K562 (cell line): Measurements from ENCODE around the gene HOXD12. TPM values are rescaled to one million over a fixed set of nuclear protein-coding genes. Genes with fewer than 3 reads are reported as not detected.

ENCODE experiments used
- ATAC-seq: fragments of 200-7000 bp; cut with Tn5 transposase; 3 replicates; pipeline ENCODE4 v1.9.1; 2020; ENCODE audit warnings: moderate library complexity
- BruUV-seq: library from RNA; stranded (reverse); fragments of 400-500 nt; replicated peaks from 2 replicates; lab custom pipeline; 2021; lab: Mats Ljungman, UMichigan
- CTCF ChIA-PET: fragments of 300-600 bp; formaldehyde crosslinking; extraction: SDS; loops from one replicate; lab custom pipeline; 2021; ENCODE audit warnings: low intra/inter-chr PET ratio; lab: Yijun Ruan, JAX
- POLR2A ChIA-PET: fragments of 300-600, 350-650 bp; sonication (Branson Sonifier 250); formaldehyde crosslinking; extraction: SDS; loops from one replicate; lab custom pipeline; 2021; ENCODE audit warnings: antibody characterized with exemption, inconsistent platforms; lab: Yijun Ruan, JAX
- DNase-seq, 4 experiments: peaks; one replicate each; pipeline versions ENCODE4 v3.0.0 to v3.0.0-alpha.2; 2011 to 2018; ENCODE audit warnings: low spot score in 3 of 4, mixed read lengths in 3 of 4; ENCODE audit errors: extremely low read depth in 1 of 4
- FAIRE-seq: peaks from 2 replicates; lab custom pipeline; 2011; peaks lifted over from hg19 to GRCh38; lab: Jason Lieb, UNC
- H2AFZ ChIP-seq: 2 replicates; pipeline ENCODE4 v1.6.0; 2011; ENCODE audit warnings: low read depth, low read length, control low read depth, inconsistent platforms
- H3K27ac ChIP-seq: fragments of 200-600 bp; 3 replicates; pipeline ENCODE4 v1.8.0; 2011; ENCODE audit warnings: low read depth, mild to moderate bottlenecking, control low read depth, inconsistent platforms, low read length, moderate library complexity, mixed read lengths; ENCODE audit errors: extremely low read depth
- H3K27me3 ChIP-seq, 2 experiments: fragments of 300-600 bp in 1 of 2; 2 replicates in 1 of 2; 3 replicates in 1 of 2; pipeline versions ENCODE4 v1.6.0 to v1.8.0; 2011; ENCODE audit warnings: inconsistent platforms in 2 of 2, low read length in 2 of 2, mild to moderate bottlenecking in 1 of 2, mixed read lengths in 1 of 2, moderate library complexity in 1 of 2; ENCODE audit not compliant: control insufficient read depth in 2 of 2, insufficient read depth in 2 of 2
- H3K36me3 ChIP-seq: fragments of 300-600 bp; 3 replicates; pipeline ENCODE4 v1.8.0; 2011; ENCODE audit warnings: mild to moderate bottlenecking, low read length, inconsistent platforms; ENCODE audit not compliant: control insufficient read depth, insufficient read depth
- H3K4me1 ChIP-seq, 2 experiments: fragments of 200-600 bp in 1 of 2; replicated peaks in 1 of 2; 2 replicates in 1 of 2; 3 replicates in 1 of 2; pipeline versions ENCODE4 v1.5.1 to v1.8.0; 2011; ENCODE audit warnings: inconsistent platforms in 2 of 2, low read length in 2 of 2, mild to moderate bottlenecking in 1 of 2, mixed read lengths in 1 of 2, moderate library complexity in 1 of 2; ENCODE audit not compliant: control insufficient read depth in 2 of 2, insufficient read depth in 2 of 2
- H3K4me2 ChIP-seq: 2 replicates; pipeline ENCODE4 v1.6.1; 2011; ENCODE audit warnings: low read length, control low read depth, inconsistent platforms, mixed read lengths; ENCODE audit not compliant: insufficient read depth
- H3K4me3 ChIP-seq: fragments of 200-600 bp; sonication (generic), shearing (Covaris generic); 2 replicates; pipeline ENCODE4 v1.5.1; 2016; ENCODE audit warnings: control low read depth, inconsistent platforms
- H3K79me2 ChIP-seq: fragments of 200-600 bp; 3 replicates; pipeline ENCODE4 v1.8.0; 2011; ENCODE audit warnings: low read length, inconsistent platforms; ENCODE audit not compliant: control insufficient read depth, insufficient read depth
- H3K9ac ChIP-seq, 2 experiments: 2 replicates each; pipeline versions ENCODE4 v1.6.0 to v1.6.1; 2011; ENCODE audit warnings: low read depth in 2 of 2, low read length in 2 of 2, control low read depth in 1 of 2, inconsistent platforms in 1 of 2, mild to moderate bottlenecking in 1 of 2, mixed read lengths in 1 of 2; ENCODE audit not compliant: insufficient read depth in 1 of 2
- H3K9me1 ChIP-seq: one replicate; pipeline ENCODE4 v1.6.0; 2011; ENCODE audit warnings: inconsistent platforms, mild to moderate bottlenecking, low read length, moderate library complexity; ENCODE audit not compliant: control insufficient read depth, insufficient read depth
- H3K9me3 ChIP-seq: replicated peaks from 2 replicates; pipeline ENCODE4 v1.5.1; 2011; ENCODE audit warnings: low read depth, low read length, inconsistent platforms; ENCODE audit not compliant: control insufficient read depth, insufficient read depth
- H4K20me1 ChIP-seq: replicated peaks from 2 replicates; pipeline ENCODE4 v1.6.1; 2011; ENCODE audit warnings: low read length, inconsistent platforms, mixed read lengths; ENCODE audit not compliant: control insufficient read depth, insufficient read depth
- CEBPG ChIP-seq, 3 experiments: fragments of 200-800 bp in 1 of 3; sonication (Bioruptor generic) in 1 of 3; sonication (generic) in 1 of 3; formaldehyde crosslinking in 1 of 3; IDR thresholded peaks in 2 of 3; conservative IDR thresholded peaks in 1 of 3; 2 replicates each; pipeline versions ENCODE4 v1.6.1 to v1.8.0; 2016 to 2022; ENCODE audit warnings: missing compliant biosample characterization in 2 of 3, missing genetic modification characterization in 2 of 3, mild to moderate bottlenecking in 1 of 3, missing genetic modification reagents in 1 of 3
- CREB1 ChIP-seq, 2 experiments: sonication (generic) in 1 of 2; formaldehyde crosslinking in 1 of 2; IDR thresholded peaks; 2 replicates each; pipeline versions ENCODE4 v1.6.1 to v1.8.0; 2012 to 2022; ENCODE audit warnings: inconsistent platforms in 1 of 2, mild to moderate bottlenecking in 1 of 2, missing genetic modification reagents in 1 of 2, moderate library complexity in 1 of 2
- CTBP1 ChIP-seq: fragments of 450-650 bp; IDR thresholded peaks from 2 replicates; pipeline ENCODE4 v1.6.1; 2016; ENCODE audit warnings: borderline replicate concordance
- ESRRA ChIP-seq: fragments of 450-650 bp; IDR thresholded peaks from 2 replicates; pipeline ENCODE4 v1.6.1; 2014; ENCODE audit warnings: low read depth, mild to moderate bottlenecking, moderate library complexity, borderline replicate concordance
- GTF2E2 ChIP-seq: fragments of 200-800 bp; sonication (Bioruptor generic); IDR thresholded peaks from 2 replicates; pipeline ENCODE4 v1.6.1; 2016; ENCODE audit warnings: missing genetic modification characterization, missing compliant biosample characterization
- HNRNPUL1 ChIP-seq: fragments of 200-400 bp; formaldehyde crosslinking; IDR thresholded peaks from 2 replicates; pipeline ENCODE4 v1.6.1; 2017; ENCODE audit warnings: low read length
- NR4A1 ChIP-seq, 2 experiments: fragments of 250-450 bp in 1 of 2; fragments of 450-650 bp in 1 of 2; sonication (Bioruptor Pico) in 1 of 2; IDR thresholded peaks; 2 replicates each; pipeline versions ENCODE4 v1.4.0 to v1.6.1; 2016 to 2020; ENCODE audit warnings: mild to moderate bottlenecking in 2 of 2, missing compliant biosample characterization in 1 of 2, missing genetic modification characterization in 1 of 2, moderate library complexity in 1 of 2
- PRMT5 ChIP-seq: sonication (generic); formaldehyde crosslinking; IDR thresholded peaks from 2 replicates; pipeline ENCODE4 v1.5.0; 2020; ENCODE audit warnings: missing genetic modification reagents
- RAD21 ChIP-seq, 2 experiments: fragments of 250-450 bp in 1 of 2; fragments of 450-650 bp in 1 of 2; sonication (Bioruptor Pico) in 1 of 2; formaldehyde crosslinking in 1 of 2; IDR thresholded peaks in 1 of 2; conservative IDR thresholded peaks in 1 of 2; 2 replicates each; pipeline versions ENCODE4 v1.4.0 to v1.8.0; 2020 to 2022; ENCODE audit warnings: mild to moderate bottlenecking in 2 of 2, moderate library complexity in 1 of 2
- RUNX1 ChIP-seq: sonication (generic); IDR thresholded peaks from 2 replicates; pipeline ENCODE4 v1.6.1; 2016; ENCODE audit warnings: antibody characterized with exemption, low read depth
- TRIM24 ChIP-seq, 2 experiments: fragments of 450-650 bp; IDR thresholded peaks; 2 replicates each; pipeline ENCODE4 v1.6.1; 2016
- ZEB2 ChIP-seq: fragments of 450-650 bp; IDR thresholded peaks from 2 replicates; pipeline ENCODE4 v1.6.1; 2016
- ZNF212 ChIP-seq: fragments of 450-650 bp; formaldehyde crosslinking; IDR thresholded peaks from 2 replicates; pipeline ENCODE4 v1.4.0; 2020; ENCODE audit warnings: mild to moderate bottlenecking
- ZNF561 ChIP-seq: fragments of 450-650 bp; formaldehyde crosslinking; conservative IDR thresholded peaks from 2 replicates; pipeline ENCODE4 v1.4.0; 2020; ENCODE audit warnings: mild to moderate bottlenecking, moderate library complexity
- ZNF76 ChIP-seq: fragments of 250-450 bp; sonication (Bioruptor Pico); IDR thresholded peaks from 2 replicates; pipeline ENCODE4 v1.4.0; 2020; ENCODE audit warnings: mild to moderate bottlenecking, moderate library complexity, borderline replicate concordance
- in situ Hi-C: fragments of 300-500 bp; cut with MboI; formaldehyde crosslinking; loops from 4 replicates; pipeline ENCODE4 v1.15.0; 2018; ENCODE audit warnings: inconsistent platforms, mixed read lengths
- intact Hi-C: fragments of 100-400 bp; cut with micrococcal nuclease; formaldehyde crosslinking; loops from 2 replicates; pipeline ENCODE4 v1.14.2; 2022
- polyA plus RNA-seq, 8 experiments: library from polyadenylated mRNA; depleted of rRNA in 4 of 8; stranded (reverse) in 5 of 8; unstranded in 3 of 8; fragments of >200 nt; fragmentation: Nextera tagmentation in 2 of 8; fragmentation: Illumina TruSeq in 1 of 8; extraction: Ambion mirVana in 2 of 8; extraction: Trizol in 1 of 8; gene quantifications; 2 replicates each; pipeline versions ENCODE4 v1.2.1 to v1.2.3, GENCODE V29; 2011 to 2014; ENCODE audit warnings: inconsistent platforms in 1 of 8, missing spikeins in 1 of 8
- total RNA-seq, 7 experiments: library from RNA; depleted of rRNA in 6 of 7; stranded (reverse); fragments of >200 nt in 6 of 7; fragmentation: Illumina TruSeq in 2 of 7; extraction: Trizol in 2 of 7; gene quantifications; 2 replicates each; pipeline versions ENCODE4 v1.2.1 to v1.2.3, GENCODE V29; 2011 to 2021; ENCODE audit warnings: low replicate concordance in 1 of 7
- TF ChIP-seq, protein P1 (sequence below): sonication (generic); formaldehyde crosslinking; IDR thresholded peaks from 2 replicates; pipeline ENCODE4 v1.8.1; 2023; ENCODE audit warnings: mild to moderate bottlenecking, missing genetic modification reagents, moderate library complexity
- TF ChIP-seq, protein P2 (sequence below): fragments of 450-650 bp; formaldehyde crosslinking; IDR thresholded peaks from 2 replicates; pipeline ENCODE4 v1.4.0; 2022; ENCODE audit warnings: mild to moderate bottlenecking, moderate library complexity
- TF ChIP-seq, protein P3 (sequence below), 2 experiments: fragments of 450-650 bp in 1 of 2; sonication (generic) in 1 of 2; formaldehyde crosslinking in 1 of 2; IDR thresholded peaks in 1 of 2; conservative IDR thresholded peaks in 1 of 2; 2 replicates each; pipeline versions ENCODE4 v1.6.1 to v1.8.1; 2016 to 2023; ENCODE audit warnings: mild to moderate bottlenecking in 2 of 2, moderate library complexity in 2 of 2, inconsistent platforms in 1 of 2, missing genetic modification reagents in 1 of 2

Gene HOXD12
- total and polyA plus RNA-seq, 9 of the 15 experiments (the other 6 are each of a cell fraction or from before 2014, with no cell fraction given): not detected

DNA sequence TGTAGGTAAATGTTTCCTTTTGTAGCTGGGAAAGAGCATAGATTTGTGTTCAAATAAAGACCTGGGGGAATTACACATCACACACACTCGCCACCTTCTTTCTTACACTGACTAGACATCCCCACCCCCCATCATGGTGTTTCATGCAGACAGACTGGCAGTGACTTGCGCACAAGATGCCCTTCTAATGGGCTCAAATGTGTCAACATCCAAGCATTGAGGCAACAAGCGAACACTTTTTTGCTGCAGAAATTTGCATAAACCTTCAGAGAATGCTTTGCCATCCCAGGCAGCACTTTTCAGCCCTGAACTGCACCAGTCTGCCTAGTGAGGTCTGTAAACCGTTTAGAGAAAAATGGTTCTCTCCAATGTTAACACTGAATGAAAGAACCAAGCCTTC, 34.4 kb downstream of the HOXD12 start (continued):
- no peak for TF ChIP-seq CREB1 (IDR thresholded peaks at IDR 0.05)
- no peak for TF ChIP-seq CREB1 (CRISPR knock-in tag; IDR thresholded peaks at IDR 0.05)
- TF ChIP-seq ZNF212 (CRISPR knock-in tag): no peak
- TF ChIP-seq ZEB2: no peak
- TF ChIP-seq, protein P1, sequence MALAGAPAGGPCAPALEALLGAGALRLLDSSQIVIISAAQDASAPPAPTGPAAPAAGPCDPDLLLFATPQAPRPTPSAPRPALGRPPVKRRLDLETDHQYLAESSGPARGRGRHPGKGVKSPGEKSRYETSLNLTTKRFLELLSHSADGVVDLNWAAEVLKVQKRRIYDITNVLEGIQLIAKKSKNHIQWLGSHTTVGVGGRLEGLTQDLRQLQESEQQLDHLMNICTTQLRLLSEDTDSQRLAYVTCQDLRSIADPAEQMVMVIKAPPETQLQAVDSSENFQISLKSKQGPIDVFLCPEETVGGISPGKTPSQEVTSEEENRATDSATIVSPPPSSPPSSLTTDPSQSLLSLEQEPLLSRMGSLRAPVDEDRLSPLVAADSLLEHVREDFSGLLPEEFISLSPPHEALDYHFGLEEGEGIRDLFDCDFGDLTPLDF: no peak
- TF ChIP-seq ZNF76 (CRISPR knock-in tag): no peak

DNA sequence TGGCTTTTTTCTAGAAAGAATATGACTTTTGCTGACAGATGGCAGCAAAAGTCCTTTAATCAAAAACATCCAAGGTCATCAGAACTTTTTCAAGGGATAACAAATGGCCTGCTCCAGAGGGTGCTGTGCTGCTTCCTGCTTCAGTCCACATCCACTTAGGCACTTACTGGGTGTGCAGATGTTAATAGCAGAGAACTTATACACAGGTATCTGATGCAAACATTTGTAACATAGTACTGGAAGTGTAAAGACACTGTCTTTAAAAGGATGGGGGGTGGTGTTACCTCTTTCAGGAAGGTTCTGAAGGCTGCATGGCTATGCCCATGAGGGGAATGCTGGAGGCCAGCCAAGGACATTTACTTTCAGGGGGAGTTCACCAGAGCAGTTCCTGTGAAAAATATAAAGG, 35.4 kb downstream of the HOXD12 start:
- H2AFZ ChIP-seq: no peak overlapping the region
- no peaks in the 10 kb centered on the region for H3K9me3 ChIP-seq
- peaks cover 0 to 13% of the 10 kb centered on the region in 2 experiments; a peak in 2 of 5 replicates for H3K4me1 ChIP-seq
- H4K20me1 ChIP-seq: 0 out of 2 replicates have a peak, but pooled peaks cover 2% of the 10 kb centered on the region
- ChIA-PET CTCF (interaction anchor here (1.7 kb wide), 1 partner anchor 8 kb away, joined by 4 read pairs; no protein-coding TSS in a partner anchor), POLR2A (no interaction called here)
- peaks cover 46 to 69% of the 10 kb centered on the region in 2 experiments for H3K27me3 ChIP-seq
- no peak overlapping the region for H3K4me2 ChIP-seq
- H3K9me1 ChIP-seq: no peaks in the 10 kb centered on the region
- peak; percentile 32 for ATAC-seq
- no peak overlapping the region for H3K9ac ChIP-seq
- H3K79me2 ChIP-seq: no peaks in the 10 kb centered on the region
- no peak overlapping the region for H3K27ac ChIP-seq
- intact Hi-C loops: no loop called here
- no peak for DNase-seq
- no peaks in the 10 kb centered on the region for H3K36me3 ChIP-seq
- no peak for FAIRE-seq
- in situ Hi-C loops: loop anchor here (25.0 kb wide), 2 partner anchors 677 to 1627 kb away; no protein-coding TSS in a partner anchor
- H3K4me3 ChIP-seq: no peak overlapping the region
- BruUV-seq: no TSS peak
- peak in 1 of 2 experiments; percentile 34; a peak in 1 of 4 replicates for TF ChIP-seq TRIM24 (IDR thresholded peaks at IDR 0.05)
- peak; percentile 62 for TF ChIP-seq CTBP1
- TF ChIP-seq CEBPG (CRISPR knock-in tag; IDR thresholded peaks at IDR 0.05): no peak
- peak in 1 of 2 experiments; percentile 79; a peak in 2 of 4 replicates for TF ChIP-seq CEBPG (tag; conservative IDR thresholded peaks at IDR 0.05 in 1 of 2, IDR thresholded peaks at IDR 0.05 in 1 of 2)
- peak; percentile 80 for TF ChIP-seq ESRRA
- no peak for TF ChIP-seq PRMT5 (CRISPR knock-in tag)
- TF ChIP-seq, protein P2, sequence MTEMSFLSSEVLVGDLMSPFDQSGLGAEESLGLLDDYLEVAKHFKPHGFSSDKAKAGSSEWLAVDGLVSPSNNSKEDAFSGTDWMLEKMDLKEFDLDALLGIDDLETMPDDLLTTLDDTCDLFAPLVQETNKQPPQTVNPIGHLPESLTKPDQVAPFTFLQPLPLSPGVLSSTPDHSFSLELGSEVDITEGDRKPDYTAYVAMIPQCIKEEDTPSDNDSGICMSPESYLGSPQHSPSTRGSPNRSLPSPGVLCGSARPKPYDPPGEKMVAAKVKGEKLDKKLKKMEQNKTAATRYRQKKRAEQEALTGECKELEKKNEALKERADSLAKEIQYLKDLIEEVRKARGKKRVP (CRISPR knock-in tag): 0 out of 2 replicates have a peak, but pooled peaks have one; percentile 18
- TF ChIP-seq RAD21 (CRISPR knock-in tag; conservative IDR thresholded peaks at IDR 0.05 in 1 of 2, IDR thresholded peaks at IDR 0.05 in 1 of 2): peak; percentile 13 to 53; a peak in 2 of 4 replicates
- TF ChIP-seq NR4A1 (CRISPR knock-in tag; IDR thresholded peaks at IDR 0.05): no peak
- TF ChIP-seq NR4A1 (tag; IDR thresholded peaks at IDR 0.05): no peak
- TF ChIP-seq, protein P3, sequence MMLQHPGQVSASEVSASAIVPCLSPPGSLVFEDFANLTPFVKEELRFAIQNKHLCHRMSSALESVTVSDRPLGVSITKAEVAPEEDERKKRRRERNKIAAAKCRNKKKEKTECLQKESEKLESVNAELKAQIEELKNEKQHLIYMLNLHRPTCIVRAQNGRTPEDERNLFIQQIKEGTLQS (IDR thresholded peaks at IDR 0.05): peak; percentile 17; the same call in 1 of the 2 replicates
- TF ChIP-seq, protein P3 (CRISPR knock-in tag; conservative IDR thresholded peaks at IDR 0.05): no peak
- no peak for TF ChIP-seq RUNX1
- TF ChIP-seq ZNF561 (CRISPR knock-in tag): no peak
- TF ChIP-seq GTF2E2: no peak
- no peak for TF ChIP-seq HNRNPUL1
